ENCODE data around the gene RFX6.
A peak's percentile ranks its signal among the peaks of the same experiment; 100 is the strongest.
"Not testable (repeated sequence)": the region's sequence is repeated elsewhere in the genome, so short reads cannot be mapped to it uniquely, and the experiment has no call there.

RFX6 gene

GRCh38 chr6:116876635-116877611, at the start of gene RFX6:
Gene RFX6, plus strand, starts transcription at chr6:116877242. Its CDS starts 34 bp downstream, at chr6:116877276.
- no peak for DNase-seq

- DNase-seq = no peak
These were observed 49.3 kb upstream of the RFX6 start for GRCh38 chr6:116827561-116828240.

- no peak for DNase-seq
These were observed 48.1 kb upstream of the RFX6 start, which contains the start of gene GPRC6A for GRCh38 chr6:116828983-116829382. Gene GPRC6A, minus strand, starts transcription at chr6:116829083. Its CDS starts 70 bp downstream, at chr6:116829013.

- not testable (repeated sequence) for DNase-seq
These were observed 42.5 kb upstream of the RFX6 start for GRCh38 chr6:116834526-116834925.

GRCh38 chr6:116836606-116837342, 40.3 kb upstream of the RFX6 start:
- DNase-seq = no peak

- no peak for DNase-seq
These were observed 37.0 kb upstream of the RFX6 start for GRCh38 chr6:116840091-116840490.

- no peak for DNase-seq
These were observed 34.6 kb upstream of the RFX6 start for GRCh38 chr6:116842459-116842858.

GRCh38 chr6:116847227-116847626, 29.8 kb upstream of the RFX6 start:
- DNase-seq = peak; percentile 10

GRCh38 chr6:116858060-116858459, 19.0 kb upstream of the RFX6 start:
- DNase-seq = no peak

GRCh38 chr6:116859264-116859663, 17.8 kb upstream of the RFX6 start:
- DNase-seq = no peak

GRCh38 chr6:116866281-116866871, 10.7 kb upstream of the RFX6 start:
- DNase-seq = peak; percentile 22

- DNase-seq = no peak
These were observed 4.3 kb upstream of the RFX6 start for GRCh38 chr6:116872771-116873170.

GRCh38 chr6:116876107-116876506, 935 bp upstream of the RFX6 start:
- no peak for DNase-seq

GRCh38 chr6:116877743-116878142, 701 bp downstream of the RFX6 start:
- DNase-seq = no peak

- DNase-seq = no peak
These were observed 4.2 kb downstream of the RFX6 start for GRCh38 chr6:116881236-116881635.

GRCh38 chr6:116883005-116883404, 6.0 kb downstream of the RFX6 start:
- no peak for DNase-seq

- DNase-seq = no peak
These were observed 7.5 kb downstream of the RFX6 start for GRCh38 chr6:116884530-116884929.

- DNase-seq = no peak
These were observed 10.1 kb downstream of the RFX6 start for GRCh38 chr6:116887168-116887567.

- no peak for DNase-seq
These were observed 10.9 kb downstream of the RFX6 start for GRCh38 chr6:116887894-116888293.

- no peak for DNase-seq
These were observed 11.8 kb downstream of the RFX6 start for GRCh38 chr6:116888732-116889360.

- DNase-seq = no peak
These were observed 17.6 kb downstream of the RFX6 start for GRCh38 chr6:116894669-116895068.

- no peak for DNase-seq
These were observed 18.9 kb downstream of the RFX6 start for GRCh38 chr6:116895935-116896334.
